Liver (tissue), 3 donors: Measurements from ENCODE around the gene SLC20A1.

Experiments used
- EGR1 ChIP-seq, 2 donors: IDR thresholded peaks; 2 replicates each; pipeline ENCODE4 v1.6.1; 2016 to 2018; ENCODE audit warnings: antibody characterized with exemption in 2 of 2, low read depth in 2 of 2
- GABPA ChIP-seq, 2 donors: IDR thresholded peaks in 1 of 2; conservative IDR thresholded peaks in 1 of 2; 2 replicates each; pipeline ENCODE4 v1.6.1; 2016; ENCODE audit warnings: antibody characterized with exemption in 2 of 2, mild to moderate bottlenecking in 1 of 2, moderate library complexity in 1 of 2
- HNF4G ChIP-seq: IDR thresholded peaks from 2 replicates; pipeline ENCODE4 v1.6.1; 2016; ENCODE audit warnings: antibody characterized with exemption
- JUND ChIP-seq, 2 donors: IDR thresholded peaks; 2 replicates each; pipeline ENCODE4 v1.6.1; 2016; ENCODE audit warnings: antibody characterized with exemption in 2 of 2
- TF ChIP-seq, protein P1 (sequence below): fragments of 150-350 bp; IDR thresholded peaks from 2 replicates; pipeline ENCODE4 v1.5.1; 2017; ENCODE audit warnings: improper control_type of control experiment, low read depth, low read length; ENCODE audit not compliant: missing input control
- TF ChIP-seq, protein P2 (sequence below): IDR thresholded peaks from 2 replicates; pipeline ENCODE4 v1.6.1; 2016; ENCODE audit warnings: antibody characterized with exemption, mild to moderate bottlenecking
- TF ChIP-seq, protein P3 (sequence below): IDR thresholded peaks from 2 replicates; pipeline ENCODE4 v1.6.1; 2016; ENCODE audit warnings: antibody characterized with exemption
- donor health status: healthy.
- donor health status: healthy.

DNA sequence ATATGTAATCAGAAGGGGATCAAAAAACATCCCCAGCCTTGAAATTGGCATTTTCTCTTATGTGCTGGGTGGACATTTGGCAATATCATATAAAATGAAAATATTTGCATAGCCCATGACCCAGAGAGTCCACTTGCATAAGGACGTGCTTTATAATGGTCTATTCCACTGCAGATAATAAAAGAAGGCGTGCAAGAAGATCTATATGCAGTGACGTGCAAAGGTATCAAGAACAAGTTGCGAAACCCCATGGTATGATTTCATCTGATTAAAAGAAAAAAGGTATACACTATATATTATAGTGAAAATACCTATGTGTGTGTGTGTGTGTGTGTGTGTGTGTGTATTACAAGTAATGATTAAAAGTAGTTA lies 8.5 kb upstream of the SLC20A1 start:
- TF ChIP-seq, protein P1, sequence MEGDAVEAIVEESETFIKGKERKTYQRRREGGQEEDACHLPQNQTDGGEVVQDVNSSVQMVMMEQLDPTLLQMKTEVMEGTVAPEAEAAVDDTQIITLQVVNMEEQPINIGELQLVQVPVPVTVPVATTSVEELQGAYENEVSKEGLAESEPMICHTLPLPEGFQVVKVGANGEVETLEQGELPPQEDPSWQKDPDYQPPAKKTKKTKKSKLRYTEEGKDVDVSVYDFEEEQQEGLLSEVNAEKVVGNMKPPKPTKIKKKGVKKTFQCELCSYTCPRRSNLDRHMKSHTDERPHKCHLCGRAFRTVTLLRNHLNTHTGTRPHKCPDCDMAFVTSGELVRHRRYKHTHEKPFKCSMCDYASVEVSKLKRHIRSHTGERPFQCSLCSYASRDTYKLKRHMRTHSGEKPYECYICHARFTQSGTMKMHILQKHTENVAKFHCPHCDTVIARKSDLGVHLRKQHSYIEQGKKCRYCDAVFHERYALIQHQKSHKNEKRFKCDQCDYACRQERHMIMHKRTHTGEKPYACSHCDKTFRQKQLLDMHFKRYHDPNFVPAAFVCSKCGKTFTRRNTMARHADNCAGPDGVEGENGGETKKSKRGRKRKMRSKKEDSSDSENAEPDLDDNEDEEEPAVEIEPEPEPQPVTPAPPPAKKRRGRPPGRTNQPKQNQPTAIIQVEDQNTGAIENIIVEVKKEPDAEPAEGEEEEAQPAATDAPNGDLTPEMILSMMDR, result no peak
- TF ChIP-seq JUND (IDR thresholded peaks at IDR 0.05) (no peak), EGR1 (IDR thresholded peaks at IDR 0.05; ENCODE audit: low read depth in 2 of 2) (no peak), GABPA (IDR thresholded peaks at IDR 0.05 in 1 of 2, conservative IDR thresholded peaks at IDR 0.05 in 1 of 2) (no peak), HNF4G (no peak)
- TF ChIP-seq, protein P2, sequence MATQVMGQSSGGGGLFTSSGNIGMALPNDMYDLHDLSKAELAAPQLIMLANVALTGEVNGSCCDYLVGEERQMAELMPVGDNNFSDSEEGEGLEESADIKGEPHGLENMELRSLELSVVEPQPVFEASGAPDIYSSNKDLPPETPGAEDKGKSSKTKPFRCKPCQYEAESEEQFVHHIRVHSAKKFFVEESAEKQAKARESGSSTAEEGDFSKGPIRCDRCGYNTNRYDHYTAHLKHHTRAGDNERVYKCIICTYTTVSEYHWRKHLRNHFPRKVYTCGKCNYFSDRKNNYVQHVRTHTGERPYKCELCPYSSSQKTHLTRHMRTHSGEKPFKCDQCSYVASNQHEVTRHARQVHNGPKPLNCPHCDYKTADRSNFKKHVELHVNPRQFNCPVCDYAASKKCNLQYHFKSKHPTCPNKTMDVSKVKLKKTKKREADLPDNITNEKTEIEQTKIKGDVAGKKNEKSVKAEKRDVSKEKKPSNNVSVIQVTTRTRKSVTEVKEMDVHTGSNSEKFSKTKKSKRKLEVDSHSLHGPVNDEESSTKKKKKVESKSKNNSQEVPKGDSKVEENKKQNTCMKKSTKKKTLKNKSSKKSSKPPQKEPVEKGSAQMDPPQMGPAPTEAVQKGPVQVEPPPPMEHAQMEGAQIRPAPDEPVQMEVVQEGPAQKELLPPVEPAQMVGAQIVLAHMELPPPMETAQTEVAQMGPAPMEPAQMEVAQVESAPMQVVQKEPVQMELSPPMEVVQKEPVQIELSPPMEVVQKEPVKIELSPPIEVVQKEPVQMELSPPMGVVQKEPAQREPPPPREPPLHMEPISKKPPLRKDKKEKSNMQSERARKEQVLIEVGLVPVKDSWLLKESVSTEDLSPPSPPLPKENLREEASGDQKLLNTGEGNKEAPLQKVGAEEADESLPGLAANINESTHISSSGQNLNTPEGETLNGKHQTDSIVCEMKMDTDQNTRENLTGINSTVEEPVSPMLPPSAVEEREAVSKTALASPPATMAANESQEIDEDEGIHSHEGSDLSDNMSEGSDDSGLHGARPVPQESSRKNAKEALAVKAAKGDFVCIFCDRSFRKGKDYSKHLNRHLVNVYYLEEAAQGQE, result no peak
- TF ChIP-seq, protein P3, sequence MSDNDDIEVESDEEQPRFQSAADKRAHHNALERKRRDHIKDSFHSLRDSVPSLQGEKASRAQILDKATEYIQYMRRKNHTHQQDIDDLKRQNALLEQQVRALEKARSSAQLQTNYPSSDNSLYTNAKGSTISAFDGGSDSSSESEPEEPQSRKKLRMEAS, result no peak
